ENCODE measurements around the gene KCNG2.
"Not testable (repeated sequence)": the region's sequence is repeated elsewhere in the genome, so short reads cannot be mapped to it uniquely, and the experiment has no call there.

The KCNG2 gene

GRCh38 chr18:79853303-79853992 is 55.7 kb downstream of the KCNG2 start:
- DNase-seq (ENCODE audit: low spot score): no peak

DNA sequence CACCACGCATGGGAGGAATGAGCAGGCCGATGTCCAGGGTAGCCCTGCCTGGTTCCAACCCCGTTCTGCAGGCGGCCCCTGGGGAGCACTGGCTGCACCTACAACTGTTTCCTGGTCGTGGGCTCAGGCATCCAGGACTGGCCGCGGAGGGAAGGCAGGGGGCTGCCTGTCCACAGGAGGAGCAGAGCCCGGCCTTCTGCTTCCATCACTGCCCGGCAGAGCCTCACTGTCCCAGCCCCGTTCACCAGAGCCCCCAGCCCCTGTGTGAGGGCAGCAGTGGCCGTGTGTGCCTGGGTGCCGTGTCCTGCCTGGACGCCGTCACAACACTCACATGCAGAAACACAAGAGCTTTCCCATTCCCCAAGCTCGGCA is 56.2 kb downstream of the KCNG2 start:
- DNase-seq (ENCODE audit: low spot score): no peak

GRCh38 chr18:79855147-79855933 is 57.6 kb downstream of the KCNG2 start:
- DNase-seq (ENCODE audit: low spot score): no peak

GRCh38 chr18:79856119-79857007 is 58.6 kb downstream of the KCNG2 start:
- no peak for DNase-seq (ENCODE audit: low spot score)

DNA sequence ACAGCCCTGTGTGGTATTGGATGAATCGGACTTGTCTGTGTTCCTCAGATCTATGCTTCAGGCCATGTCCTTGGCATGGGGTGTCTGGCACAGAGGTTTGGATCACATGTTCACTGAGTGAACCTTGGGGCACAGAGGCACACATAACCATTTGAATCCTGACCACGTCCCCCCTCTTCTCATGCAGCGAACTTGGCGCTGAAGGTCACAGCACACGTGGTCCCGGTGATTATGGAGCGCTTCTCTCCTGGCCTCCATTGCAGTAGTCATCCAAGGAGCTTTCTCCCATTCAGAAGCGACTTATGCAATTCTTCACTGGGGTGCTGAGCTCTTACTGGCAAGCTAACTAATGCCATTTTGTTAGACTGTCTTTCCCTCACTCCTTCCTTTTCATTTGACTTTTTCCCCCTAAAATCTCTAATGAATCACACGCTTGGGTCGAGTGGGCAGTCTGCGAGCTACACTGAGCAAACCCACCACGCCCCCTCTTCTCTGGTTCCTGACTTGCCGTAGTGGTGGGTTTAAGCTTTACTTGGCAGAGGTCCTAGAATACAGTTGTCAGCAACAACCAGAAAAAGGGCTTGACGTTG is 59.4 kb downstream of the KCNG2 start:
- no peak for DNase-seq (ENCODE audit: low spot score)

DNA sequence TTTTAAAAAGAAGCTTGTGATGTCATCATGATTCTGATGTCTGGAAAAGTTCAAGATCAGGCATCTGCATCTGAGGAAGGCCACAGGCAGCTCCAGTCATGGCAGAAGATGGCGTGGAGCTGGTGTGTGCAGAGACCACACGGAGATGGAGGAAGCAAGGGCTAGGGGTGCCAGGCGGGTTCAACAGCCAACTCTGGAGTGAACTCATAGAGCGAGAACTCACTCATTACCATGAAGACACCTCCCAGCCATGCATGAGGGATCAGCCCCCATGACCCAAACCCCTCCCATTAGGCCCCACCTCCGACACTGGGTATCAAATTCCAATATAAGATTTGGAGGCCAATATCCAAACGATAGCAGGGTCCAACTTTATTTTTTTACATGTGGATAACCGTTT is 61.6 kb downstream of the KCNG2 start:
- DNase-seq (ENCODE audit: low spot score): no peak

- DNase-seq (ENCODE audit: low spot score): no peak
Measured at GRCh38 chr18:79861687-79862086, 63.9 kb downstream of the KCNG2 start.

DNA sequence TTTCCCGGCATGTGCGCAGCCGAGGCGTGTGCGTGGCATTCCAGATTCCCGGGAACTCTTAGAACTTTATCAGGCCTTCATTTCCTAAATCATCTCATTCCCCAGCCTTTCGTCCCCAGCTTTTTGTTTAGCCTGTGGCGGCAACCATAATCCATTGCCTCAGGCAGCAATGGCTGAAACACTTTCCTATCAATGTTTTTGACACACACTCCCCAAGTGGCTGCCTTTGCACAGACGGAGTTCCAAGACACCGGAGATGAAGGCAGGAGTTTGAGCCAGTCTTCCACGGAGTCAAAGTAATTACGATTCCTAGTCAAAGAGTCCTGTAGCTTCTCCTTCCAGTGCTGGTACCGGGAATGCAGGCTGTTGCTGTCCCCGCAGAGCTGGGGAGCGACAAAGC is 64.8 kb downstream of the KCNG2 start:
- no peak for DNase-seq (ENCODE audit: low spot score)

DNA sequence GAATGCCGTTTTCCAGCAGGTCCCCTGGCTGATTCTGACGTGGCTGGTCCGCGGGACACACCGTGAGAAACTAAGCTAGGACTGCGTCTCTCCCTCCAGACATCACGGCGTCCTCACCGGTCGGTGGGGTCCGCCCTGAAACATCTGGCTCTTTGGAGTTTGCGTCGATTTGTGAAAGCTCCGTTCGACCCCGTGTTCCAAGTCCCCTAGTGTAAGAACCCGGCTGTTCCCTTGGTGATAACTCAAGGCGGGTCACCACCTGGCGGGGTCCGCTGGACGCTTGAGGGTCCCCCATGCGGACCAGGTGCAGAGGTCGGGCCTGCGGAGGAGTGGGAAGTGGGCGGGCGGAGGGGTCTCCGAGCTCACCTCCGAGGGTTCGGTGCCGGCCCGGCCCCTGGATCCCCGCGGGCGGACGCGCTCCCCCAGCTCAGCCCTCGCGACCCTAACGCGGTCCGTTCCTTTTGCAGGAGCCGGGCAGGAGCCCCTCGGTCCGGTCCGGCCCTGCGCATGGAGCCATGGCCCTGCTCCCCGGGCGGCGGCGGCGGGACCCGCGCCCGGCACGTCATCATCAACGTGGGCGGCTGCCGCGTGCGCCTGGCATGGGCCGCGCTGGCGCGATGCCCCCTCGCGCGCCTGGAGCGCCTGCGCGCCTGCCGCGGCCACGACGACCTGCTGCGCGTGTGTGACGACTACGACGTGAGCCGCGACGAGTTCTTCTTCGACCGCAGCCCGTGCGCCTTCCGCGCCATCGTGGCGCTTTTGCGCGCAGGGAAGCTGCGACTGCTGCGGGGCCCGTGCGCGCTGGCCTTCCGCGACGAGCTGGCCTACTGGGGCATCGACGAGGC is 65.6 kb downstream of the KCNG2 start:
- no peak for DNase-seq (ENCODE audit: low spot score)

DNA sequence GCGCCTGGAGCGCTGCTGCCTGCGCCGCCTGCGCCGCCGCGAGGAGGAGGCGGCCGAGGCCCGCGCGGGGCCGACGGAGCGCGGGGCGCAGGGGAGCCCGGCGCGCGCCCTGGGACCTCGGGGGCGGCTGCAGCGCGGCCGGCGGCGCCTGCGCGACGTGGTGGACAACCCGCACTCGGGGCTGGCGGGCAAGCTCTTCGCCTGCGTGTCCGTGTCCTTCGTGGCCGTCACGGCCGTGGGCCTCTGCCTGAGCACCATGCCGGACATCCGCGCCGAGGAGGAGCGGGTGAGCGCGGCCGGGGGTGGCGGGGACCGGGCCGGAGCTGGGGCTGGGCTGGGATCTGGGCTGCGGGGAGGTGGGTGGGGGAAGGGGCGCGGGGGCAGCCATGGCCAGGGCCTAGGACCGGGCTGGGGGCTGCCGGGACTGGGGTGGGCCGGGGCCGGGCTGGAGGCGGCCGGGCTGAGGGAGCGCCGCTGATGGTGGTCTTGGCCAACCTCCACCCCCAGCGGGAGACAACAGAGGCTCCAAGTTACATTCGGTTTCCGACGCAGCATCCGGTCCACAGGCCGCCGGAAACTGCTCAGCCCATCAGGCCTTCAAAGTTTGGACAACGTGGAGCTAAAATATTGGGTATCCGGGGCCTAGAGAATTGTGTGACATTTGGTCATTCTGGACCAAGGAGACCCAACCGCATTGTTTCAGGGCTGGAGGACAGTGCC is 66.4 kb downstream of the KCNG2 start:
- DNase-seq (ENCODE audit: low spot score): no peak

DNA sequence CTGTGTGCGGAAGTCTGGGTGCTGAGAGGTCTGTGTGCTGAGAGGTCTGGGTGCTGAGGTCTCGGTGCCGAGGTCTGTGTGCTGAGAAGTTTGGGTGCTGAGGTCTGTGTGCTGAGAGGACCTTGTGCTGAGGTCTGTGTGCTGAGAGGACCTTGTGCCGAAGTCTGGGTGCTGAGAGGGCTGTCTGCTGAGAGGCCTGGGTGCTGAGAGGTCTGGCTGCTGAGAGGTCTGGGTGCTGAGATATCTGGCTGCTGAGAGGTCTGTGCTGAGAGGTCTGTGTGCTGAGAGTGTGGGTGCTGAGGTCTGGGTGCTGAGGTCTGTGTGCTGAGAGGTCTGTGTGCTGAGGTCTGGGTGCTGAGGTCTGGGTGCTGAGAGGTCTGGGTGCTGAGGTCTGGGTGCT is 67.2 kb downstream of the KCNG2 start:
- not testable (repeated sequence) for DNase-seq (ENCODE audit: low spot score)

- DNase-seq (ENCODE audit: low spot score): not testable (repeated sequence)
Measured at GRCh38 chr18:79865951-79866350, 68.2 kb downstream of the KCNG2 start.

DNA sequence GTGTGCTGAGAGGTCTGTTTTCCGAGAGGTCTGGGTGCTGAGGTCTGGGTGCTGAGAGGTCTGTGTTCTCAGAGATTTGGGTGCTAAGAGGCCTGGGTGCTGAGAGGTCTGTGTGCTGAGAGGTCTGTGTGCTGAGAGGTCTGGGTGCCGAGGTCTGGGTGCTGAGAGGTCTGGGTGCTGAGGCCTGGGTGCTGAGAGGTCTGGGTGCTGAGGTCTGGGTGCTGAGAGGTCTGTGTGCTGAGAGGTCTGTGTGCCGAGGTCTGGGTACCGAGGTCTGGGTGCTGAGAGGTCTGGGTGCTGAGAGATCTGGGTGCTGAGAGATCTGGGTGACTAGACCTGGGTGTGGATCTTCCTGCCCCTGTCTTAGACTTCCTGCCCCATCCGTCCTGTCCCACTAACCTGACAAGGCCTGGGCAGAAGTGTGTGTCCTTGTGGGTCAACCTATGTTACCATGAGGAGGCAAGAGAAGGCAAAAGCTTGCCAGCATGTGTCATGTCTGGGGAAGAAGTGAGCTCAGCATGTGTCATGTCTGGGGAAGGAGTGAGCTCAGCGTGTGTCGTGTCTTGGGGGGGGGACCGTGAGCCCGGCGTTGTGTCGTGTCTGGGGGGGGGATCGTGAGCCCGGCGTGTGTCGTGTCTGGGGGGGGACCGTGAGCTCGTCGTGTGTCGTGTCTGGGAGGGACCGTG is 69.3 kb downstream of the KCNG2 start:
- DNase-seq (ENCODE audit: low spot score): peak; percentile 11

GRCh38 chr18:79867666-79868065 is 69.9 kb downstream of the KCNG2 start:
- no peak for DNase-seq (ENCODE audit: low spot score)

DNA sequence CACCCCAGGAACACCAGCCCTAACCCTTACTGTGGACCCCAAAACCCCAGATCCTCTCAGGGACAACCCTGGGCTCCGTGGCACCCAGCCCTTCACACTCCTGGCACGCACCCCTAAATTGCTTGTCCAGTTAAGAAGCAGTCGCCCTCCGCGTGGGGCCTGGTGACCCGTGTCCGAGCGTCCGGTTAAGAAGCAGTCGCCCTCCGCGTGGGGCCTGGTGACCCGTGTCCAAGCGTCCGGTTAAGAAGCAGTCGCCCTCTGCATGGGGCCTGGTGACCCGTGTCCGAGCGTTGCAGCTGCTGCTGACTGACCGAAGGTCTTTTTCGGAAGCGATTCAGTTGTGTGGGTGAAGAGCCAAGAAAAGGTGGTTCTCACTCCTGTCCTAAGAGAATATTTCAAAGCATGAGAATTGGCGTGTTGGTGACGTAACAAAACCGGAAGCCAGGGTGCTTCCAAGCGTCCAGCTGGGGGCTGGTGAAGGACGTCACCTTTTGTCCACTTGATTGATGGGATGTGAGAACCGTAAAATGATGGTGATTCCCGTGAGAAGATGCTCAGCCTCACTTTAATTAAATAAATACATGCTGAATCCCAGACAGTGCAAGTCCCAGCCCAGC is 70.5 kb downstream of the KCNG2 start:
- DNase-seq (ENCODE audit: low spot score): no peak

DNA sequence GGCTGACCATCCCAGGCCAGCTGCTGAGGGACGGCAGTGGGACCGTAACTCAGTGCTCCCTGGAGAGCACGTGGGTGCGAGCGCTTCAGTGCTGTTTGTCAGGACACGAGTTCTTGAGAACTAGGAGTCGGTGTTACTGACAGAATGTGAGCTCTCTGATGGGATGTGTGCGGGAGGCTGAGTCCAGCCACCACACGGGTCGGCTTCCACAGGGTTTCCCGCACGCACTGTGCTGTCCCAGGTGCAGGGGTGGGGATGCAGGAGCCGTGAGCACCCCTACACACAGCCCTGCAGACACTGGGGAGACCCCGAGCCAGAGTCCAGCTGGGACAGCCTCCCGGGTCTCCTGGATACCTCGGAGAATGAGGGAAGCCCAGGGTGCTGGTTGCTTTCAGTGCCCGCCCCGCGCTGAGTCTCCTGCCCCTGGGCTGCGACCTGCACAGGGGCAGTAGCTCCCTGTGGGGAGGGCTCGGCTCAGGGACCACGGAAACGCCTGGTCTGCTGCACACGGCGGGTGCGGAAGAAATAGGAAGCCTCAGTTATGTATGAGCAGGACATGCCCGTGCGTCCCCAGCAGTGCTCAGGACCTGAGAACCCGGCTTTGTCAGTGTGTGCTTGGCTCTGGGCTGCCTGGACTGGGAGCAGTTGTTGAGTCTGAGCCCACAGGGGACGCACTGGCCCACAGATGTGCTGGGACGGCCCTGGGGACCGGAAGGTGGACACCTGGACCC is 71.2 kb downstream of the KCNG2 start:
- no peak for DNase-seq (ENCODE audit: low spot score)

DNA sequence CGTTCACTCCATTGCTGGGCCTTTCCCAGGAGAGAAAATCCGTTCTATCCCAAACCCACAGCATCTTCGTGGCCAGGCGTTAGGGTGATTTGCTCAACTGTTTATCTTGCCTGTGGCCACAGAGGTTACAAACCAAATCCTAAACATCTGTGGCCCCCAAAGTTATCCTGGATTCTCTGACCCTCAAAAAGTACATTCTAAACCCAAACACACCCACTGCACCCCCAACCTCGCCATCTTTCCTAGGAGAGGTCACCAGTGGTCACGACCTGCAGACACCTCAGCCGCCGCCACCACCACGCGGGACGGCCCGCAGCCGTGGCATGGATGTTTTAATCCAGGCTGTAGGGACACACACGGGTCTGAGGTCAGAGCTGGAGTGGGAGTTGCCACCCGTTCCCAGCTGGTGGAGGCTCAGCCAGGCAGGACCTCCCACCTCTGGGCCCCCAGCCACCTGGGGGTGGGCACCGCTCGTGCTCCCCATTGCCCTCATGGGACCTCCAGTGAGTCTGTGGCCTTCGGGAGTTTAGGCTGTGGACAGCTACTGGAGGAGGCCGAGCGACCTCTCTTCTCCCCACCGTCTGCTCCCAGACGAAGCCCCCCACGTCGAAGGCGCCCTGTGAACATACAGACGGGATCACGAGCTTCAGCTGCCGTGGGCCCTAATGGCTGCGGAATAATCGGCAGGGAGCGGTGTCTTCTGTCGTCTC is 72.0 kb downstream of the KCNG2 start:
- DNase-seq (ENCODE audit: low spot score): no peak

DNA sequence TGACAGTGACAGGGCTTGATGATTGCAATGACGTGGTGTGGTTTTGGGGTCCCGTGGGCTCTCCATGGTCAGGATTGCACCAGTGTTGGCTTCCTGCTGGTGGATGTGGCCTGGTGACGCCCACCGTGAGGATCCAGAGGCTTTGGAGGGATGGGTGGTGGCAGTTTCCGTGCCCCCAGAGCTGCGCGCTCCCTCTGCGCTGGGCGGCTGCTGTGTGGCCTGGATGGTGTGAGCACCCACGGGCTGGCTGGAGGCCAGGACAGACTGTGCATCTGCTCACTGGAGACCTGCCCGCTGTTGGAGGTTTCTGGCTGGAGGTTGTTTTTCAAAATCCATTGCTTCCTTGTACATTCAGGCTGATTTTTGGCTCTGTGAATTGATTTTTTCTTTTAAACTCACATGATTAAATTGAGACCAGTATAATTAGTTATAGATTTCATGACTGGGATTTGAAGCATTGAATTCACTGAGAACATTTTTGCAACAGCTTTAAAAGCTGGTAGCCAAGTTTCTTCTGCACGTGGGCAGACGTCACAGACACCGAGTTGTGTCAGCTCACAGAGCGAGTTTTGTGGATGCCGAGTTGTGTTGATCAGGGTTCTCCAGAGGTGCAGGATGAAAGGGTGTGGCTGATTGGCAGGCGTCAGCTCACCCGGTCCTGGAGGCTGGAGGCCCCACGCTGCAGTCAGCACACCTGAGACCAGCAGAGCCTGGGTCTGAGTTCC is 72.7 kb downstream of the KCNG2 start:
- DNase-seq (ENCODE audit: low spot score): no peak
